ENCODE measurements around the gene ADGRA3. TPM values are rescaled to one million over a fixed set of nuclear protein-coding genes. Genes with fewer than 3 reads are reported as not detected.

The ADGRA3 gene
- polyA plus RNA-seq, 1 donor from 2014 or later, result 40.5 TPM

- Histone ChIP-seq H3K9me3 (ENCODE audit: low read length) (no peaks in the 10 kb centered on the region), H3K4me2 (ENCODE audit: low read length) (no peak overlapping the region), H3K9me2 (ENCODE audit: insufficient read depth, low read length) (no peaks in the 10 kb centered on the region), H3F3A (ENCODE audit: insufficient read depth, low read length, poor library complexity, severe bottlenecking) (no peaks in the 10 kb centered on the region), H3K9ac (ENCODE audit: low read length) (no peak overlapping the region), H3K4me3 (ENCODE audit: low read length) (no peak overlapping the region), H3K27ac (ENCODE audit: low read length) (no peak overlapping the region), H3K36me3 (ENCODE audit: insufficient read depth, low read length) (no peaks in the 10 kb centered on the region), H4K20me1 (ENCODE audit: insufficient read depth) (no peaks in the 10 kb centered on the region), H2AFZ (ENCODE audit: low read depth, low read length) (no peak overlapping the region), H3K79me2 (replicated peaks; ENCODE audit: insufficient read depth, low read length) (peaks cover 19% of the 10 kb centered on the region), H3K27me3 (ENCODE audit: insufficient read depth, low read depth, low read length) (no peaks in the 10 kb centered on the region)
- TF ChIP-seq SMC3 (conservative IDR thresholded peaks at IDR 0.05; ENCODE audit: poor library complexity) (no peak), EZH2 (IDR thresholded peaks at IDR 0.05; ENCODE audit: borderline replicate concordance, insufficient read depth, low read length, poor library complexity, severe bottlenecking) (no peak), CTCF (IDR thresholded peaks at IDR 0.05; ENCODE audit: poor library complexity, severe bottlenecking) (no peak), EP300 (conservative IDR thresholded peaks at IDR 0.05; ENCODE audit: poor library complexity, severe bottlenecking) (no peak), REST (IDR thresholded peaks at IDR 0.05; ENCODE audit: borderline replicate concordance) (no peak), RAD21 (conservative IDR thresholded peaks at IDR 0.05) (no peak), MXI1 (conservative IDR thresholded peaks at IDR 0.05; ENCODE audit: poor library complexity, severe bottlenecking) (no peak), POLR2AphosphoS5 (IDR thresholded peaks at IDR 0.05) (no peak), TAF1 (IDR thresholded peaks at IDR 0.05; ENCODE audit: low read depth) (no peak)
These were observed 41.1 kb downstream of the ADGRA3 start for GRCh38 chr4:22474636-22475310.

GRCh38 chr4:22473268-22473667 is 42.6 kb downstream of the ADGRA3 start:
- H3K27ac ChIP-seq (ENCODE audit: low read length), result no peak overlapping the region
- no peaks in the 10 kb centered on the region for H3K9me2 ChIP-seq (ENCODE audit: insufficient read depth, low read length)
- no peak overlapping the region for H3K9ac ChIP-seq (ENCODE audit: low read length)
- H4K20me1 ChIP-seq (ENCODE audit: insufficient read depth), result no peaks in the 10 kb centered on the region
- H3K4me2 ChIP-seq (ENCODE audit: low read length), result no peak overlapping the region
- no peaks in the 10 kb centered on the region for H3K36me3 ChIP-seq (ENCODE audit: insufficient read depth, low read length)
- peaks cover 19% of the 10 kb centered on the region for H3K79me2 ChIP-seq (replicated peaks; ENCODE audit: insufficient read depth, low read length)
- TF ChIP-seq TAF1 (IDR thresholded peaks at IDR 0.05; ENCODE audit: low read depth), result no peak
- TF ChIP-seq RAD21 (conservative IDR thresholded peaks at IDR 0.05), result no peak
- no peak for TF ChIP-seq EP300 (conservative IDR thresholded peaks at IDR 0.05; ENCODE audit: poor library complexity, severe bottlenecking)
- TF ChIP-seq CTCF (IDR thresholded peaks at IDR 0.05; ENCODE audit: poor library complexity, severe bottlenecking), result no peak
- TF ChIP-seq REST (IDR thresholded peaks at IDR 0.05; ENCODE audit: borderline replicate concordance), result no peak
- TF ChIP-seq EZH2 (IDR thresholded peaks at IDR 0.05; ENCODE audit: borderline replicate concordance, insufficient read depth, low read length, poor library complexity, severe bottlenecking), result no peak
- TF ChIP-seq POLR2AphosphoS5 (IDR thresholded peaks at IDR 0.05), result no peak
- no peak for TF ChIP-seq SMC3 (conservative IDR thresholded peaks at IDR 0.05; ENCODE audit: poor library complexity)
- no peak for TF ChIP-seq MXI1 (conservative IDR thresholded peaks at IDR 0.05; ENCODE audit: poor library complexity, severe bottlenecking)
- no peaks in the 10 kb centered on the region for H3K9me3 ChIP-seq (ENCODE audit: low read length)
- H3K27me3 ChIP-seq (ENCODE audit: insufficient read depth, low read depth, low read length), result no peaks in the 10 kb centered on the region
- H2AFZ ChIP-seq (ENCODE audit: low read depth, low read length), result no peak overlapping the region
- no peak overlapping the region for H3K4me3 ChIP-seq (ENCODE audit: low read length)
- no peaks in the 10 kb centered on the region for H3F3A ChIP-seq (ENCODE audit: insufficient read depth, low read length, poor library complexity, severe bottlenecking)
